H54 (cell line): ENCODE data around the gene ESR2.

Experiments
- DNase-seq: peaks from one replicate; pipeline ENCODE4 v3.0.0; 2011; ENCODE audit warnings: low spot score, mixed read lengths; ENCODE audit not compliant: insufficient read length
- FAIRE-seq: peaks from 3 replicates; lab custom pipeline; 2011; peaks lifted over from hg19 to GRCh38; lab: Jason Lieb, UNC
- POLR2A ChIP-seq: IDR thresholded peaks from 2 replicates; pipeline ENCODE4 v1.6.1; 2011; ENCODE audit warnings: low read depth, mild to moderate bottlenecking, low read length

The ESR2 gene

GRCh38 chr14:64209444-64210131, 84.6 kb downstream of the ESR2 start:
- no peak for FAIRE-seq
- TF ChIP-seq POLR2A, result no peak
- no peak for DNase-seq

- FAIRE-seq (no peak), DNase-seq (no peak)
- TF ChIP-seq POLR2A, result no peak
Observed at GRCh38 chr14:64208981-64209380, 85.2 kb downstream of the ESR2 start.

DNA sequence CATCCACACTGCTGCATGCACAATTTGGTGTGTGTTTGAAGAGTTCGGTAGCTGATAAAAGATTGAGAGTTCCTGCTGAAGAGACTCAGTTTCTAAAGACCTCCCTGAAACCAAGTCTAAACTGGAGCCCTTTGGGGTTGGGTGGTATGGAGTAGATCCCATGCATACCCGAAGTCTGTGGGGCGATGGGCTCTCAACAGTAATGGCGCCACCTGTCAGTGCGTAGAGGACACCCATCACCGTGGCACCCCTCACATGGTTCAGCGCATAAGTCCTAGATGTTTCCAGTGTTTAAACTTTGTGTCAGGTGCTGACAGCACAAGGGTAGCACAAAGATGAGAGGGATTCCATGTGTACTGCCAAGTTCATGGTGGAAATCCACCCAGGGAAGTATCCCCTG, 85.9 kb downstream of the ESR2 start:
- no peak for FAIRE-seq
- DNase-seq, result no peak
- TF ChIP-seq POLR2A, result no peak

- DNase-seq (no peak), FAIRE-seq (no peak)
- TF ChIP-seq POLR2A, result no peak
Observed at GRCh38 chr14:64203366-64204006, 90.7 kb downstream of the ESR2 start.

DNA sequence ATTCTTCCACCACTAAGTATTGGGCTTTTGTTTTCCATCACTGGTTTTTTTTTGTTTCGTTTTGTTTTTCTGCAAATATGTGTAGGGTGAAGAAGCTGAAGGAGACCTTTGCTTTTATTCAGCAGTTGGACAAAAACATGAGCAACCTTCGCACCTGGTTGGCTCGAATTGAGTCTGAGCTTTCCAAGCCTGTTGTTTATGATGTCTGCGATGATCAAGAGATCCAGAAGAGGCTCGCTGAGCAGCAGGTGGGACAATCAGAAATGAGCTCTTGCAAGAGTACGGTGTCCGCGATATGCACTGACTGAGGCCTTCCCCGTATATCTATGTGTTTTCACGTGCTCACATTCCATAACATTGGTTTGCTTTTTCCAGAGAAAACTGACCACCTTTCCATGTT, 91.5 kb downstream of the ESR2 start:
- FAIRE-seq, result no peak
- TF ChIP-seq POLR2A, result no peak

GRCh38 chr14:64201921-64202545, 92.1 kb downstream of the ESR2 start:
- no peak for FAIRE-seq
- no peak for TF ChIP-seq POLR2A
- DNase-seq, result no peak

More for the DNA sequence above, 91.5 kb downstream of the ESR2 start:
- DNase-seq, result no peak

- FAIRE-seq (no peak), DNase-seq (no peak)
- TF ChIP-seq POLR2A, result no peak
Observed at GRCh38 chr14:64201296-64201695, 92.9 kb downstream of the ESR2 start.

GRCh38 chr14:64200170-64200569, 94.0 kb downstream of the ESR2 start:
- no peak for FAIRE-seq

DNA sequence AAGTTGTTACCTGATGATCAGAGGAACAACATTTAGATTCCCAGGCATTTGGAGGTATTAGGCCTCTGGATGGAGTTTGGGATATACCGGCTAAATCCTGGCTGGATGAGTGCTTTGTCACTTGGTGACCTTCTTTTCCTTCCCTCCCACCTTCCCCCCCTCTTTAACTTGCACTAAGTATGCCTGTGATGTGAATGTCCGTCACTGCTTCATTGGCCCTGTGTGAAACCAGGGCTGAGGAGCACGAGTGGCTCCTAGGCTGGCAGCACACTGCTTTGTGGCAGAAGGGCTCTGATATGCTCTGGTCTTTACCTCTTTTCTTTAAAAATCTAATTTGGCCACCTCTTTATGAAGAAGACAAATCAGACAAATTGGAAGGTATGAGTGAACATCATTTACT, 95.7 kb downstream of the ESR2 start:
- DNase-seq, result no peak
- no peak for TF ChIP-seq POLR2A
- FAIRE-seq, result no peak

More at GRCh38 chr14:64200170-64200569, 94.0 kb downstream of the ESR2 start:
- no peak for DNase-seq
- TF ChIP-seq POLR2A, result no peak

GRCh38 chr14:64197996-64198395, 96.2 kb downstream of the ESR2 start:
- no peak for FAIRE-seq

DNA sequence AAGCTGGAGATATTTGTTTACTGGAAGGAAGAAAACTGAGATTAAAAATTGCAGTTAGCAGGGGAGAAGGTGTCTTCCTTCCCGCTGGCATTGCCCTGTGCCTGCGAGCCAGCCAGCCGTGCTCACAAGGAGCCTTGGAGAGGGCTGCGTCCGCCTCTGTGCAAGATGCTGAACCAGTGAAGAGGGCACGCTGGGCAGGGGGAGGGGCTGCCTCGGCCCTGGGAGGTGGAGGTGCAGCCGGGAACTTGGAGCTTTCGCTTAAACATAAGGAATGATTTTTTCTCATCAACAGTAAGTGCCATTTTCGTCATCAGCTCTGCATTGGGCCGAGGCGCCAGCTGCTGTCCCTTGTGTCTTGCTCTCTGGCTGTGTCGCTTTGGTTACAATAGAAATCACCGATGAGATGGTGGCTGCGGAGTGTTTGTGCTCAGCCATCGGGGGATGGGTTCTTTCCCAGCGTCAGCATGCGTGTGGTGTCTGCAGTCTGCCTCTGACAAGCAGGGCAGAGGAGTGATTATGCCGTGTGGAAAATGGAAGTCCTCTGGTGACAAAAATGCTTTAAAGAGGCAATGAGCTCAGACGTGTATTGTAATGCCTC, 97.3 kb downstream of the ESR2 start:
- no peak for TF ChIP-seq POLR2A
- FAIRE-seq (peak; percentile 23), DNase-seq (no peak)

More at GRCh38 chr14:64197996-64198395, 96.2 kb downstream of the ESR2 start:
- no peak for DNase-seq
- TF ChIP-seq POLR2A, result no peak

- TF ChIP-seq POLR2A, result no peak
- no peak for DNase-seq
- FAIRE-seq, result no peak
Observed at GRCh38 chr14:64196056-64196455, 98.1 kb downstream of the ESR2 start.

GRCh38 chr14:64195199-64195598, 99.0 kb downstream of the ESR2 start:
- no peak for TF ChIP-seq POLR2A
- DNase-seq (no peak), FAIRE-seq (no peak)

DNA sequence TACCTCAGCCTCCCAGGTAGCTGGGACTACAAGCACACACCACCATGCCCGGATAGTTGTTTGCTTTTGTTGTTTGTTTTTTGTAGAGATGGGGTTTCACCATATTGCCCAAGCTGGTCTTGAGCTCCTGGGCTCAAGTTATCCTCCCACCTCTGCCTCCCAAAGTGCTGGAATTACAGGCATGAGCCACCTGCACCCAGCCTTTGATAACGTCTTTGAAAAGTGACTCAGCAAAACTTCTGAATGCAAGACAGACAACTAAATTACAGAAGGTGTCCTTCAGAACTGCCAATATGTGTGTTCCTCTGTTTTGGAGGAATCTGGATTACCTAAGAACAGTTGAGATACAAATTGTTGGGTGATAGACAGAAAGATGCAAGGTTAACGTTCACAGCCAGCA, 99.8 kb downstream of the ESR2 start:
- DNase-seq (no peak), FAIRE-seq (no peak)
- no peak for TF ChIP-seq POLR2A
